ENCODE results near the gene AGBL1.
A peak's percentile ranks its signal among the peaks of the same experiment; 100 is the strongest.

AGBL1 gene

DNA sequence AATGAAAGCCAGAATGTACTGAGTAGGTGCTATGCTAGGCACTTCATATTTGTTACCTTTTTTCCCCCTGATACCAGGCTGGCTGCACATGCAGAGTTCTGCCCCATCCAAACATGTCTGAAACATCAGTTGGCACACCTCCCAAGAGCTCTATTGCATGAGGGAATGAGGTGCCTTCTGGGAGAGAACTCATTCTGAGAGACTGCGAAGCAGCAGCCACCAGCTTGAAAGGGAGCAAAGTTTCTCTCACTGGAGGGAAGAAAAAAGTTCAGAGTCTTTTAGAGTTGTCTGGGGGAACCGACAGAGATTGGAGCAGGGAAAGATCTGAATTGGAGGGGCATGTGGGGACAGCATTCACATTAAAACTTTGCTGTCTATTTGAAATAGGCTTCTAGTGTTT is 84.1 kb downstream of the AGBL1 start:
- no peak for DNase-seq (ENCODE audit: low spot score)

DNA sequence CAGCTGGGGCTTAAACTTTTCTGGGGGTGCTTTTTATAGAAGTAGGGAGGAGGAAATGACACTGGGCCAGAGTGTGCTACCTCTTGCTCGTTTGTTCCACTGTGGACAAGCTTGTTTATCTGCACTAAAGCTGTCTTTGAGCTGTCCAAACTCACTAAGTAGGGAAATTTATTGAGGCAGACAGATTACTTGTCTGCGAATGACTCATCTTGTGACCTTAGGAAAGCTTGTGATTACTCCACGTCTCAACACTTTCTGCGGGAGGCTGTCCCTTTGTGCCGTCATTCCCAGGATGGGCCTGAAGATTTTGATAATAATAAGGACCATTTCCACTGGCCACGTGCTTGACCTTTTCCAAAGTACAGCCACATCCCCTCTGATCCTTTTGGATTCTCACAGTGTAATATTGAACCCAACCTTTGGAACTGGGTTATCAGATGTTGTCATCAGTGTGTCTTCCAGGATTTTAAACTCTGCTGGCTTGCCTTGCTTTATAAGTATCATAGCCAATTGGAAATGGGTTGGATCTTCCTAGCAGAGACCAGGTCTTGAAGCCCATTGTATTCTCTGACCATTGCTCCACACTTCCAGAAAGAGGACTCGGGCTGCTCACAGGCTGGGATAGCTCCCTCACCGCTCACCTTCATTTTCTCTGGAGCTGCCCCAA is 84.7 kb downstream of the AGBL1 start:
- no peak for DNase-seq (ENCODE audit: low spot score)

DNA sequence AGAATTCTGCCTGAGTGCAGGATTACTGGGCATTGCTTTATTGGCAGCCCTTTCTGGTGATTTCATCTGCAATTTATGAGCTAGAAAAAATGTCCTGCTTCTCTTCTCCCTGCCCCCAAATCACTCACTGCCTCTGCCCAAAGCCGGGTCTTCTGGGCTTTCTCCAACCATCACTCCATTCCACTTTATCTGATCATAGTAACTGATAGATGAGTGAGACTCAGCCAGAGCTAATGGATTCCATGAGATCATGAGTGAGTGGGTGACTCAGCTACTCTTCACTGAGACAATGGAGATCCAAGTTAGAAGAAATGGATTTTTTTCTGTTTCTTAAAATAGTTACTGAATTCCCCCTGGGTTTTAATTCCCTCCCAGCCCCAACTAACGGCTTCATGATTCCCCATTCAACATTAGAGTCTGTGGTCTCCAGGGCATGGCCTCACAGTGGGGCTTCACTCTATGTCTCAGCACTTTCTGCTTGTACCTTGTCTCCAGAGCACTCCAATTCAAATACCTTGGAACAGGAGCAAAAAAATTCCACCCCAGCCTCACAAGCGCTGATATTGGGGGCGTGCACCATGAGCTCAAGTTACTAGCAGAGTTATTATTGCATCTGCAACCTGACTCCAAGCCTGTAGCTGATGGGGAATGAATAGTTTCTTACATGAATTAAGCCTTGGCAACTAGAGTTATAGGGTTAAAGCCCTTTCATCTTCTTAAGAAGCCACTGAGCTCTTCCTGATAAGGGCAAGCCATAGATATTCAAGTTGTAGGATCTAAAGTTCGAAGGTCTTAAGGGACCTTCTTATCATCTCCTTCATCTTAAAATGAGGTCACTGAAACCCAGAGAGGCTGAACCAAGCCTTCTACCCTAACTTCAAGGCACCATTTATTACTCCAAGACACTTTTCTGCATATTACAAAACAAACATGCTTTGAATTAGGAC is 85.9 kb downstream of the AGBL1 start:
- no peak for DNase-seq (ENCODE audit: low spot score)

DNA sequence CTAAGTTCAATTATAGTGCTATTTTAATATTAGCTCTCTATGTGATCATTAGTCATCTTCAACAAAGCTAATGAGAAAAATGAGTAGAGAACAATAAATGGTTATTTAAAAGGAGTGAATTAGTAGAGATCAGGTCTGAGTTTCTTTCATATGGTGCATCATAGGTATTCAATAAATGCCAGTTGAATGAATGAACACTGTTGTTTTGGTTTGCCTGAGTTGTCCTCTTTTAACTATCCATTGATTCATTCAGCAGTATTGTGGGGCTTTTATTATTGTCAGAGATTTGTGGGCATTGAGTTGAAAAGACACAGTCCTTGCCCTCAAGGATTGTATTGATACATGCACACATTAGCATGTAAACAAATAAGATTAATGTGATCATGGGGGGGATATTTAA is 88.2 kb downstream of the AGBL1 start:
- DNase-seq (ENCODE audit: low spot score), result no peak

DNA sequence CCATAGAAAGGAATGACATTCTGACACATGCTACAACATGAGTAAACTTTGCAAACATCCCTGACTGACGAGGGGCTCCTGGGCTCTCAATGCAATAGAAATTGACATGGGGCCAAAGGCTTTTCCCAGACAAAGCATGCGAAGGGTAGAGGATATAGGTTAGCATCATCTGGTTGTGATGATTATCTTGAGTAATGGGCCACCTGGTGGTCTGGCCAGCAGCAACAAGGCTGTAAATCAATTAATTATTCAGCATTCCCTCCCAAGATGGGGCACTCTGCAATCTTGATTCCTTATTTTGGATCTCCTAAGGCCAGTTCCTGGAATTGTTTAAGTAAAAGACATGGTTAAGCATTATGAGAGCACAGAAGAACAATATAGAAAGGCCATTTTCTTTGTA is 99.2 kb downstream of the AGBL1 start:
- DNase-seq (ENCODE audit: low spot score), result no peak

DNA sequence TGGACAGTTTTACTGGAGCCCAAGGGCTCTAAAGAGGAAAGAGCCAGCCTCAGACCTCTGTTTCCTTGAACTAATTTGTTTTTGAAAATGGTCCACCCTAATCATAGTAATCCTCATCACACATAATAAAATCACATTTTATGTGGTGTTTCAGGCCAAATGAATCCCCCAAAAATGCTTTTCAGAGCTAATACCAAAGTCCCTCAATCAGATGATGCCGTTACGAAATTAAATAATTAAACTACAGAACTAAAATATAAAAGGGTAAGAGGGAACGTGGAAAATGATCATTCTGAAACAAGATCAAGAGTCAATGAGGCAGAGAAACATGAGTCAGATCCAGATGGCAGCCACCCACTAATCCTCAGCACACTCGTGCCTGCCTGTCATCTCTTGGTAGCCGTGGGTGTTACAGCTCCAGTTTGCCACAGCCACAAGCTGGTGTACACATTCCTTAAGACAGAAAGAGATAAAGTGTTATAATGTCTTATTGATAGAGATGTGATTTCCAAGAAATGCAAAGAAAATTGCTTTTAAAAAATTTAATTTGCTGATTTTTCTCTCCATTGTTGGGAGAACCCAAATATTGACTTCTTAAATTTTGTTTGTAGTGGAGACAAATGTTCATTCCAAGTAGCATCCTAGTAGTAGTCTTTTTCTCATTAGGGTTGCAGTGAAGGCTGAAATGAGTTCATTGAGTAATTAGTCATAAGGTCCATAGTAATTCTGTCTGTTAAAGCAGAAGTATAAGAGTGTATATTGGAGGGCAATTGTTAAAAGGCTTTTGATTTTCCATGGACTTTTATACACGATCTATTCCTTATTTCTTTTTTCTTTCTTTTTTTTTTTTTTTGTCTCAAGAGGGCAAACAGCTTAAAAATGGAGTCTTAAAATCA is 104.2 kb downstream of the AGBL1 start:
- no peak for DNase-seq (ENCODE audit: low spot score)

DNA sequence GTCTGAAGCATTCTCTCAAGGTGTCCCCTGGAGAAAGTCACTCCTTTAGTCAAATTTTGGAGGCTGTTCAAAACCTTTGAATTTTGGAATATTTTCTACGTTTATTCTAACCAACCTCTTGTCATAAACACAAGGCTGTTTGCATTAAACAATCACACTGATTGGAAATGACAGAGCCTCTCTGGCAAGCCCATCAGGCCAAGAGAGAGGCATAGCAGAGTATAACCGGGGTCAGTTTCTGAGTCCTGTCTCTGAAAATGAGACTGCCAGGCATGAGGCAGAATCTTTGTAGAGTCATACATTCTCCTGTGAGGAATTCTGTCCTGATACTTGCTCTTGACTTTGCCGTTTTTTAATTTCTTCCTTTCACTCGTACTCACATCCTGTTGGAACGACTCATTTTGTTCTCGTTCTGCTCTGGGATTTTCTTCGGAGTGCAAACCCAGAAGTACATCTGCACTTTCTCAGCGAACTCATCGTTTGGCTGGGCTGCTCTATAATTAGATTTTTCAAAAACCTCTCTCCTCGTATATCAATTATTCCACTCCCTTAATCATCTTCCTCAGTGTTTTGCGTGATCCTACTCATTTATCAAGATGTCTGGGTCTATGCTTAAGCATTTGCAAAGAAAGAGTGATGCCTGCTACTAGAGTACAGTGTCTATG is 114.2 kb downstream of the AGBL1 start:
- no peak for DNase-seq (ENCODE audit: low spot score)

DNA sequence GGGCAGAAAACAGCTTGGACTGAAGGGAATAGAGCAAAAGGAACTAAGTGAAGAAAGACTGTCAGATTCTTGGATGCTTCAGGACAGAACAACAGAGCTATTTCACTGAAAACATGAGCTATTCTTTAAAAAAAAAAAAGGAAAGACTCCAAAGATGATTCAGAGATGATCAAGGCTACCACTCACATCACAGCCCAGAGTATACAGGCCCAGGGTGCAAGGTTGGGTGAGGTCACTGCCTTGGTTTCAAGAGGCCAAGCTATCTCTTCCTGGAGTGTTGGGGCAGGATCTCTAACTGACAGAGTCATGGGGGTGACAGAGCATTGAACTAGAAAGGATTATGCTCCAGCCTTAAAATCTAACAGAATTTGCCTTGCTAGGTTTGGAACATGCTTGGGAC is 118.1 kb downstream of the AGBL1 start:
- no peak for DNase-seq (ENCODE audit: low spot score)

DNA sequence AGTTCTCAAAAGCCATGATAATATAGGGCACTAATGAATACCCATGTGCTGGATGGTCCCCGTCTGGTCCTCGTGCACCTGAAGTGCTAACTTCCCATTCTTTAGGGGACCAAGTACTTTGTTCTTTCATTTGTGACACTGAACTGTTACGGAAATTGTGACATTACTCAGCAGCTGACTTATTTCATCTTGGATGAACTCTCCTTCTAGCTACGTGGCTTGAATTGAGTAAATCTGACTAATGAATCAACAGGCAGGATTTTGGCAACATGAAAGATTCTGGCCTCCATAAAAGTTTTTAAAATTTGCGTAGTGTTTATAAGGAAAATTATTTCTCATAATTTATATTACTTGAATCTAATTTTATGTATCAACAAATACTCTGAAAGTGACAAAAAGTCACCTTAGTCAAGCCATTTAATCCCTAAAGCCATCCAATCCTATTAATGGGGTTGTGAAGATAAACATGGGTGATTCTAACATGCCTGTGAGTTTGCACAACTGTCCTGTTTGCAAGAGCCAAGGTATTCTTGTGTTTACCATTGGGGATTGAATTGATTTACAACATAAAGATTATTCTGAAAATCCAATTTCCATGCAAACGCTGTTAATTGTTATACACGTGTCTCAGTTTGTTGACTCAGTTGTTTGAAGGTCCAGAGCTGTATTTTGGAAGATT is 119.9 kb downstream of the AGBL1 start:
- no peak for DNase-seq (ENCODE audit: low spot score)

DNA sequence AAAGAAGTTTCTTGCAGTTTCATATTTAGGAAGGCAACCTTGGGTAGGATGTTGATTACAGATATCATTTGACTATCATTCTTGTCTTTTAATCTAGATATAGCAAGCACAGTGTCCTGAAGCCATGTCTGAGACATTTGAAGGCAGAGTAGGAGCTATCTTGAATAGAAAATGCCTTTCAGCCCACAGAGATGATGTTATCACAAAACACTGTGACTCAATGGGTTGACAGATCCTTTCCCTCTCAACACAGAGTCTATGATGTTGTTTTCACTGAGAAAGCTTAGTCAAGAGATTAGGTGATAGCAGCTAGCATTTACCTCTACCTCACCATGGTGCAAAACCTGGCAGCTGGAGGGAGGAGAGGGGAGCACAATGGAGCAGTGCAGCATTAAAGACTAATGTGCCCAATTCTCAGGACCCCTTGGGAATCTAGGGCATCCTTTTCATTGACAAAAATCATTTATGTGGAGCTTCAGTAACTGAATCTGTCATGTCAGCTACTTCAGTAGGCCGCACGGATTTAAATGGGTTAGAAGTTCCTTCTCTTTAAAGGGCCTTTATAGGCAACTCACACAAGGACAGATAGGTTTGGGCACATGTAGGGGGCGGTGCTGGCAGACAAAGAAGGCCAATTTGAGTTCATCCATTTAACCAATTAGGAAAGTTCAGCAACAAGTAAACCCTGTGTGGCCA is 121.8 kb downstream of the AGBL1 start:
- DNase-seq (ENCODE audit: low spot score), result no peak

DNA sequence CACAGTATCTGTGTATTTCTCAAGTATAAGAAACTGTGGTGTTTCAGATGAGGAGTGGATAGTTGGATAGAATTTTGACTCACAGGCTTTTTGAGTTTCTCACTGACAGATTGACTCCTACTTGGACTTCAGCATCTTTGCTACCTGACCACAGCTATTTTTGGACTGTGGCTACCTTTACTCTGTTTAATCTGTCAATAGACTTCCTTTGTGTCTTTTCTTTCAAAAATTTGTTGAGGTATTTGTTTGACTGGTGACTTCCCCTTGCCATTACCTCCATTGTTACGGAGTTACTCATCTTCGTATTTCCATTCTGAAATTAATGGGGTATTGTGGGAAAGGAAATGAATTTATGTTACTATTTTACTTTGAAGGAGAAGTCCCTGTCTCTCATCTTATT is 123.8 kb downstream of the AGBL1 start:
- DNase-seq (ENCODE audit: low spot score), result no peak

DNA sequence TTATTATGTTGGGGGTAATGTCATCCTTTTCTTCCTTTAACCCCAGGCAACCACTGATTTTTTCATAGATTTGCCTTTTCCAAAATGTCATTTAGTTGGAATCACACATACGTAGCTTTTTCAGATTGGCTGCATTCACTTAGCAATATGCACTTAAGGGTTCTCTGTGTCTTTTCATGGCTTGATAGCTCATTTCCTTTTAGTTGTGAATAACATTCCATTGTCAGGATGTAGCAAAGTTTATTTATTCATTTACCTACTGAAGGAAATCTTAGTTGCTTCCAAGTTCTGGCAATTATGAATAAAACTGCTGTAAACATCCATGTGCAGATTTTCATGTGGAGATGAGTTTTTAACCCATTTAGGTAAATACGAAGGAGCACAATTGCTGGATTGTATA is 125.4 kb downstream of the AGBL1 start:
- no peak for DNase-seq (ENCODE audit: low spot score)

DNA sequence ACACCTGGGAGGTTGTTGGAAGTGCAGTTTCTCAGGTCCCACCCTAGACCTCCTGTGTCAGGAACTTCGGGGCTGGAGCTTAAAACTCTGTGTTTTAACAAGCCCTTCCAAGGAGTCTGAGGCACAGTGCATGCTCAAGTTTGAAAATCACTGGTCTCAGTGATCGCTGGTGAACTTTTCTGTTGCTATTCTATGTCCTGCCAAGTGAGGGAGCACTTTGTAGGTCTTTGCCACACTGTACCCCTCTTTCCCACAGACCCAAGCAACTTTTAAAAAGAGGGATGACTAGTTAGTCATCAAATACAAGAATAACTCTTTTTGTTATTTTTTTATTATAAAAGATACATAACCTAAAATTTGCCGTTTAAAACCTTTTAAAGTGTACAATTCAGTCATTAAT is 133.7 kb downstream of the AGBL1 start:
- DNase-seq (ENCODE audit: low spot score), result no peak

DNA sequence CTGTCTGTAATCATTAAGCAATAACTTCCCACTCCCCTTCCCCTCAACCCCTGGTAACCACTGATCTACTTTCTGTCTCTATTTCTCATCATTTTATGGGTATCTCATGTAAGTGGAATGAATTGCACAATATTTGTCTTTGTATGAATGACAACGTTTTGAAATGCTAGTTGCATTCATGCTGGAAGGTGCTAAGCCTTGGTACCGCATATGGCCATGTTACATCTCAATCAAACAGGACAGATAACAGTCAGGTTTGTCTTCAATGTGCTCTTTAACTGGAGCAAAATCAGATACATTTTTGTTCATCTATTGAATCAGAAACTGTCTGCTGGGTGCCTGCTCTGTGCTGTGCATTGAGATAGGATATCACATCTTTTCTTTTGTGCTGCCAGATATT is 134.2 kb downstream of the AGBL1 start:
- no peak for DNase-seq (ENCODE audit: low spot score)

DNA sequence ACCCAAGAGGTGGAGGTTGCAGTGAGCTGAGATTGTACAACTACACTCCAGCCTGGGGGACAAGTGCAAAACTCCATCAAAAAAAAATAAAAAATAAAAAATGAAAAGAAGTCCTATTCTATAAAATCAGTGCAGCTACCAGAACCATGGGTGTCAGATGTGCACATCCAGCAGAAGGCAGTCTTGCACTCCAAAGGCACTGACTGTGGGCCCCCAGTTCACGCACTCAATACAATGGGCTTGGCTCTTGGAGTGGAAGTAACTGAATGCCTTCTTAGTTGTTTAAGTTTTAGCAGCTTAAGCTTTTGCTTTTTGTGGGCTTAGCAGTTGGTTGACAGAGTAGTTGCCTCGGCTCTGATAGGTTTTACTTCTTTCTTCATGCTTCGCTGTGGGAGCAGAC is 141.4 kb downstream of the AGBL1 start:
- DNase-seq (ENCODE audit: low spot score), result no peak

DNA sequence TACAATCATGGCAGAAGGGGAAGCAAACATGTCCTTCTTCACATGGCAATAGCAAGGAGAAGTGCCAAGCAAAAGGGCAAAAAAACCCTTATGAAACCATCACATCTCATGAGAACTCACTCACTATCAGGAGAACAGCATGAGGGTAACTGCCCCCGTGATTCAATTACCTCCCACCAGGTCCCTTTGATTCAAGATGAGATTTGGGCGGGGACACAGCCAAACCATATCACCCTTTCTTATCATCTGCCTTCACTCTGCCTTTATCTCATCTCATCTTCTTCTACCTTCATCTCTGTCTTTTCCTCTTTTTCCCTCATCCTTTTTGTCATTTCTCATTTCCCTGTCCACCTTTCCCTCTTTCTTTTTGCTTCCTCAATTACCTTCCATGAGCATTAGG is 149.6 kb downstream of the AGBL1 start:
- no peak for DNase-seq (ENCODE audit: low spot score)

DNA sequence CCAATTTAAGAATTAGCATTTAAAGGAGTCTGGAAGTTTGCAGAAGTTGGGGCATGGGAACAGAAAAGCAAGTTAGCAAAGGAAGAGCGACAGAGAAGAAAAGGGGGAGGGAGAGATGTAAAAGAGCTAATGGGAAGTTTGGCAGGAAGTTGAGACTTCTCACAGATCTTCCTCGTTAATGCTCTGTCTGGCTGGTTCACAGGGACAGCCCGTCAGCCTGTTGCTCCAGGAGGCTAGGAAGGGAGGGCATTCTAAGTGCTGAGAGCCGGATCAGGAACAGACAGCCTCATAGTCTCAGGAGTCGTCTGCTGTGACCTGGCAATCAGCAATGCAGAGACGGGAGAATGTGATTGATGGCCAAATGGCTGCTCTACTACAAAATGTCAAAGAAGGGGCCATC is 150.3 kb downstream of the AGBL1 start:
- DNase-seq (ENCODE audit: low spot score), result no peak

DNA sequence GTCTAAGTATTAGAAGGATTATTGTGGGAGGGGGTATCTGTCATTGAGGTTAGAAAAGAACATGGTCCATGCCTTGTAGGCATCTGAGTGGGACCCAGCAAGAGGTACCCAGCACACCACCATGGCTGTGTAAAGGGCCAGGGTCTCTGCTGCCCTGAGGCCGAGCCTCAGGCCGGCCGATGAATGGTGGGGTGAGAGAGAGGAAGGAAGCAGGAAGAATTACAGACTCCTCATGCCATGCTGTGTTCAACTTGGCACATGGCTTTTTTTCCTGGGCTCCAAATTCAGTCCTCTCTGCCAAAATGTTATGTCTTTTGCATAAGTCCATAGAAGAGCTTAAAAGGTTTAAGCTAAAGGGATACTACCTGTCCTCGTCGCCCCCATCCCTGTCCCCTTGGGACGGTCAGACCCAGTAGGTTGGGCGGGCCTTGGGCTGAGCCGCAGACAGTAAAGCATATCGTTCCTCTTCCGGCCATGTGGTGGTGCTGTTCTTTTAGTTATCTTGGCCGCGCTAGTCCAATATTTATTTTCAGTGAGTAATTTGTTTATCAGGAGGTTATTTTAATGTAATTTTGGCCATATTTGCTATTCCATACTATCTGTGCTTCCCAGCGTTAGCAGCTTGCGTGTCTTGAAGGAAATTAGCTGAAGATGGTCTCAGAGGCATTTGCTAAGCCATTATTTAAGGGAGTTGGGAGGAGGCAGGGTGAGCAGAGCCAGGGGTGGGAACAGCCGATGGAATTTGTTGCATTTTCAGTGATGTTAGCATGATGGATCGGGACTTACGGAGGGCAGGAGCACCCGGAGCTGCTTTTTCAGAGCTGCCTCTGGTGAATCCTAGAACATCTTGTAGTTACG is 152.4 kb downstream of the AGBL1 start:
- peak; percentile 20 for DNase-seq (ENCODE audit: low spot score)

DNA sequence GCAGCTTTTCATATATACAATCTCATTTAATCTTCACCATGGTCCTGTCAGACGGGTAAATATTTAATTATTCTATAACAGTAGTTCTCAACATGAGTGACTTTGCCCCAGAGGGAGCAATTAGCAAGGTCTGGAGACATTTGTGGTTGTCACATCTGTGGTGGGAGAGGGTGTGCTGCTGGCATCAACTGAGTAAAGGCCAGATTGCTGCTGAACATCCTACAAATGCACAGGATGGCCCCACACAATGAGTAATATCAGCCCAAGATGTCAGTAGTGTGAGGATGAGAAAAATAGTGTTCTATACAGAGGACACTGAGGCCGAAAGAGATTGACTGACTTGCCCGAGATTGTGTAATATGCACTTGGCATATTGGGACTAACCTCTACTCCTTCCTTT is 156.0 kb downstream of the AGBL1 start:
- no peak for DNase-seq (ENCODE audit: low spot score)
